ENCODE results near the gene RUBCNL. TPM values are rescaled to one million over a fixed set of nuclear protein-coding genes. Genes with fewer than 3 reads are reported as not detected.

RUBCNL gene
- total RNA-seq, 1 experiment from 2014 or later: 1.4 TPM

DNA sequence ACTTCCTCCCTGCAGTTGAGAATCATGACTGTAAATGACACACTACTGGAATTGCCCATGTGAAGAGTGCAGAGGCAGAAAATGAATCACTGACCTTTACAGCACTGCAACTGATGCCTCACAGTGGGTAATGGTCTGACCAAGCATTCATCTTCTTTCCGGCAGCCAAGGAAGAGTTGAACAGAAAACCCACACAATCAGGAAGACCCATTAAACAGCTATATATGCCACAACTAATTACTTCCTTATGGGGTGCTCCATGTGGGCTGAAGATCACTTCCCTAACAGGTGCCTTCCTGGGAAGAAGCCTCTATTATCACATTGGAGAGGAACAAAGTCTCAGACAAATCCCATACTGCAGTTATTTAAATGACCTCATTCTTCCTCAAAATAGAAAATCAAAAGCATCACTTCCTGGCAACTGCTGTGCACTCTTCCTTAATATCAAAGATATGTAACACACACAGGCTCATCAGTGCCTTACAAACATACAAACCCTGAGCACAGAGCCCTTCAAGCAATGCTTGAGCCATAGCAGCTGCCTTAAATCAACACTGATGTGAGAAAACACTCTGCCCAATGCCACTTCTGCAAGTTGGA, 45.8 kb downstream of the RUBCNL start:
- WGBS (ENCODE audit: extremely low coverage, insufficient read length, low lambda C conversion rate): no CpG with 5 or more reads among the region's 1 CpG

More for the DNA sequence above, 45.8 kb downstream of the RUBCNL start:
- 0 out of 4 replicates have a peak, but pooled peaks cover 0 to 2% of the 10 kb centered on the region in 2 experiments for H3K4me1 Mint-ChIP-seq
- no peak for DNase-seq
- no peak overlapping the region for H4K5ac ChIP-seq (ENCODE audit: insufficient read length, low read depth, low read length)
- no peaks in the 10 kb centered on the region for H3K4me1 ChIP-seq (ENCODE audit: insufficient read depth, low read length)
- H3K27me3 Mint-ChIP-seq (ENCODE audit: low read depth): no peaks in the 10 kb centered on the region
- H2BK5ac ChIP-seq (ENCODE audit: insufficient read length, low read length): no peak overlapping the region
- H3K9me3 Mint-ChIP-seq: peaks cover 4 to 8% of the 10 kb centered on the region in 2 experiments; a peak in 4 of 5 replicates
- H3K56ac ChIP-seq (ENCODE audit: insufficient read length, low read depth, low read length): no peak overlapping the region
- peaks cover 0 to 5% (median 0%) of the 10 kb centered on the region in 3 experiments; a peak in 2 of 7 replicates for H3K36me3 Mint-ChIP-seq (ENCODE audit: insufficient read depth in 1 of 3, low read depth in 3 of 3)
- H3K23ac ChIP-seq (ENCODE audit: insufficient read length, low read depth, low read length): no peak overlapping the region
- H3K23me2 ChIP-seq (ENCODE audit: insufficient read length, low read depth, low read length, poor library complexity, severe bottlenecking): no peaks in the 10 kb centered on the region
- no peak overlapping the region for H3K9ac ChIP-seq (ENCODE audit: extremely low read depth, insufficient read length, low read length)
- TF ChIP-seq, protein P1, sequence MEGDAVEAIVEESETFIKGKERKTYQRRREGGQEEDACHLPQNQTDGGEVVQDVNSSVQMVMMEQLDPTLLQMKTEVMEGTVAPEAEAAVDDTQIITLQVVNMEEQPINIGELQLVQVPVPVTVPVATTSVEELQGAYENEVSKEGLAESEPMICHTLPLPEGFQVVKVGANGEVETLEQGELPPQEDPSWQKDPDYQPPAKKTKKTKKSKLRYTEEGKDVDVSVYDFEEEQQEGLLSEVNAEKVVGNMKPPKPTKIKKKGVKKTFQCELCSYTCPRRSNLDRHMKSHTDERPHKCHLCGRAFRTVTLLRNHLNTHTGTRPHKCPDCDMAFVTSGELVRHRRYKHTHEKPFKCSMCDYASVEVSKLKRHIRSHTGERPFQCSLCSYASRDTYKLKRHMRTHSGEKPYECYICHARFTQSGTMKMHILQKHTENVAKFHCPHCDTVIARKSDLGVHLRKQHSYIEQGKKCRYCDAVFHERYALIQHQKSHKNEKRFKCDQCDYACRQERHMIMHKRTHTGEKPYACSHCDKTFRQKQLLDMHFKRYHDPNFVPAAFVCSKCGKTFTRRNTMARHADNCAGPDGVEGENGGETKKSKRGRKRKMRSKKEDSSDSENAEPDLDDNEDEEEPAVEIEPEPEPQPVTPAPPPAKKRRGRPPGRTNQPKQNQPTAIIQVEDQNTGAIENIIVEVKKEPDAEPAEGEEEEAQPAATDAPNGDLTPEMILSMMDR (conservative IDR thresholded peaks at IDR 0.05): no peak
- no peak overlapping the region for H3K27ac ChIP-seq (ENCODE audit: insufficient read length, low read depth, low read length)
- no peak overlapping the region for H3K14ac ChIP-seq (ENCODE audit: insufficient read depth, low read length)
- no peak overlapping the region for H2AFZ ChIP-seq (ENCODE audit: low read length)
- H4K8ac ChIP-seq (replicated peaks; ENCODE audit: insufficient read length, low read depth, low read length): no peak overlapping the region
- no peak overlapping the region for H3K4ac ChIP-seq (ENCODE audit: low read depth, low read length)
- H3K9me3 ChIP-seq (ENCODE audit: control insufficient read depth, low read depth, low read length): no peaks in the 10 kb centered on the region
- H3K27ac Mint-ChIP-seq: no peak overlapping the region; a peak in 1 of 7 replicates
- H2AK5ac ChIP-seq (ENCODE audit: insufficient read length, low read length): no peak overlapping the region
- no peak overlapping the region for H3K18ac ChIP-seq (ENCODE audit: insufficient read length, low read depth, low read length)
- no peak overlapping the region for H2BK20ac ChIP-seq (ENCODE audit: low read depth, low read length, poor library complexity, severe bottlenecking)
- H4K20me1 ChIP-seq (ENCODE audit: control insufficient read depth, insufficient read depth, insufficient read length): no peaks in the 10 kb centered on the region
- no peaks in the 10 kb centered on the region for H3K27me3 ChIP-seq (ENCODE audit: insufficient read depth, low read length)
- H3T11ph ChIP-seq (ENCODE audit: low read length): no peak overlapping the region
- H4K91ac ChIP-seq (ENCODE audit: insufficient read length, low read depth, low read length): no peak overlapping the region
- no peak overlapping the region for H2BK120ac ChIP-seq (ENCODE audit: low read depth, low read length, poor library complexity, severe bottlenecking)
- no peak overlapping the region for H3K4me3 Mint-ChIP-seq
- no peak overlapping the region for H2BK15ac ChIP-seq (ENCODE audit: low read depth, low read length)
- no peaks in the 10 kb centered on the region for H3K79me2 ChIP-seq (ENCODE audit: insufficient read depth, low read length)
- H3K79me1 ChIP-seq (ENCODE audit: insufficient read depth, low read depth, low read length, poor library complexity, severe bottlenecking): no peaks in the 10 kb centered on the region
- H3K4me2 ChIP-seq (ENCODE audit: insufficient read depth, insufficient read length, low read length): no peak overlapping the region
- H2BK12ac ChIP-seq (ENCODE audit: insufficient read length, low read depth, low read length): no peak overlapping the region
